ENCODE measurements around the gene DOCK2.
A peak's percentile ranks its signal among the peaks of the same experiment; 100 is the strongest.
"Not testable (repeated sequence)": the region's sequence is repeated elsewhere in the genome, so short reads cannot be mapped to it uniquely, and the experiment has no call there.

Gene DOCK2

DNA sequence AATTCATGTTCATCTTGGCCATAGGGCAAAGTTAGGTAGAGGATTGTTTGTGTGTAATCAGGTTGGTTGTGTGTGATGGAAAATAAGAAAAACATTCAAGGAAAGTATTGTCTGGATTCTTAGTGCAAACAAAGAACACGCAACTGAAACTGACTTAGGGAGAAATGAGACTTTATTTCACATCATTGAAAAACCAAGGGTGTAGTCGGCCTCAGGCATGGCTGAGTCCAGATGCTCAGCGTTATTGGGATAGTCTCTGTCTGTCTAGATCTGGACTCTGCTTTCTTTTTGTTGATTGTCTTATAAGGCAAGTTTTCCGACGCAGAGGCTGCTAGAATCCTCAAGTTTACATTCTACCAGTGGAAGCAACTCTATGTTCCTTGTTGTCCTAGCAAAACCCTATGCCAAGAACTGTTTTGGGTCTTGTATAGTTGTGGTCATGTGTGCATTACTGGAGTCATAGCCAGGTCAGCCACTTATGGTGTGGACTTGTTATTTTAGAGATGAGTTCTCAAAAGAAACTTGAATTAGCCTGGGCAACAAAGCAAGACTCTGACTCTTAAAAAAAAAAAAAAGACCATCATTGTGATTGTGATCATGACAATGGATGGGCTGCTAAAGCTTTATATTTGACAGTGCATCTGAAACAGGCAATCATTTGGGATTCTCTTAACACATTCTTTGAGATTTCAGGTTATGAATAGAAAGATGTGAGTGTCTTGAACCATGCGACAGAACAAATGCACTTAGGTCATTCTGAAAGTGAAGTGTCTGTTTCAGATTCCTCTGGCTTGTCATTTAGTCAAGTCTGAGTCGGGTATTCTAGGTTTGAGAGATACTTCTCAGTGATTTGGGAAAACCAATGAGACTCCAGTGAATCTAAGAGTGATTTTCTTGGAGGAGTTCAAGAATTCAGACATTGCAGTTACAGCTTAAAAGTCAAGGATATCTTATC, 82.6 kb downstream of the DOCK2 start:
- no peak for DNase-seq (ENCODE audit: low read depth)

DNA sequence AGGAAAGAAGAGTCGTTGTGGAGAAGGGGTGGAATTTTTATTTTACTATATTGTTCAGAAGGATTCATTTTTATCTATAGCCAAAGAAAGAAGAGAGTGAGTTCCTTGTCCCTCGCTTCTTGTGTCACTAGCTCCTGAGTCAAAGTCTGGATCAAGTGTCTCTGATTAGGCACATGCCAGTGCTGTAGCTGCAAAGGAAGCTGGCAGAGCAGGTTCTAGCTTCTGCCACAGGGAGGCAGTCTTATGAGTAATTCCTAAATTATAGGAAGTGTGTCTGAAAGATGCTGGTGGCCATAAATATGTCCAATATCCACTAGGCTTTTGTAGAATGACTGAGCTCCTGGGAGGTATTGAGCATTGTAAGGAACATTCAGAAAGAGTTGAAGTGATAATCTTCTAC, 84.7 kb downstream of the DOCK2 start:
- DNase-seq (ENCODE audit: low read depth), result no peak

DNA sequence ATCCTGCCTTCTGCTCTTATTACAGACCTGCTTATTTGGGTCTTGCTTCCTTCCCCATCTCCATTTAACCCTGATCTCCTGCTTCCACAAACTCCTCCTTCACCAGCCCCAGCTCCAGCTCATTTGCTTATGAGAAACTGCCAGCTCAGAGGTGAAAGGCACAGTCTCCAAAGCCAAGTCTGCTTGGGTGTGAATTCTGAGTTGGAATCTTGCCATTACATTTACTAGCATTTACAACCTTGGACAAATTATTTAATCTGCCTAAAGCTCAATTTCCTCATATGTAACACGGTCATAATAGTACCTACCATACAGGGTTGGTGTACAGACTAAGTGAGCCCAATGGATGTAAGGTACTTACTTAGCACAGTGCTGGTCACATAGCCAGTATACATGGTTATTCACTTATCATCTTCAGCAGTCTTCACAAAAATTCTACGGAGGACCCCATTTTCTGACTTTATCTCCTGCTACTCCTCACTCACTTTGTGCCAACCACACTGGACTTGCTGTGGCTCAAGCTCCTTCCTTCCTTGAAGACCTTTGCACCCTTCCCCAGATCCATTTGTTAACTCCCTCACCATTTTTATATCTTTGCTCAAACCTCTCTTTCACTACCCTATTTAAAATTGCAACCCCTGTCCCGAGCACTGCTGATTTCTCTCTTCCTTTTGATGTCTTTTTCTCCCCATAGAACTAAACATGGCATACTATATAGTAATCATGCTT, 86.2 kb downstream of the DOCK2 start:
- no peak for DNase-seq (ENCODE audit: low read depth)

DNA sequence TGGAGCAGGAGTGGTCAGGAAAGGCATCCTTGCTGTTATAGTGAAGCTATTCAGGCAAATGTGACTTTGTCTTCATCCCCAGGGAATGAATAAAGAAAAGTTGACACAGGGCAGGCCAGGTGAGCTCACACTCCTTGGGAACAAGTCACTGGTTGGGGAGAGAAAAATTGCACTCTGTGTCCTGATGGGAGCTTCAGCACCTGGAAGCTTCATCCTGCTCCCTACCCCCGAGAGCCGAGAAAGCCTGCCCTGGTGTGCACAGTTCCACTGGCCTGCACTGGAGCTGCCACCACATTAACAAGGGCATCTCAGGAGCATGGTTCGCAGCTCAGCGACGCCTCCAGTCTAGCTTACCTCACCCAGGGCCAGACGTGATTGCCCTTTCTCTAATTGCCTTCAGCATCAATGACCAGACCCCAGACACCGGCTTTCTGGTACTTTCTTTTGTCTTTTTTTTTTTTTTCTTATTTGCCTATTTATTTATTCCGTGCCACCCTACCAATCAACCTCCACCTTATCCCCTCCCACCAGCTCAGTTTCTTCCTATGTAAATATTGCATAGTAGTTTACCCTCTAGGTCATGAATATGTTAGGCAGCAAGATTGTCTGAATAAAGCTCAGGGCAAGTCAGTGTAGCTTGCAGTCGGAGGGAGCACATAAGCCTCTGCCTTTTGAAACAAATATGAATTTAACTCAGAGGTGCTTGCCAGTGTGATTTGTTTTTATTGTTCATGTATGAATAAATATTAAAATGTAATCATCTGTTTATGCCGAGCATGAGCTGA, 87.4 kb downstream of the DOCK2 start:
- DNase-seq (ENCODE audit: low read depth), result no peak

DNA sequence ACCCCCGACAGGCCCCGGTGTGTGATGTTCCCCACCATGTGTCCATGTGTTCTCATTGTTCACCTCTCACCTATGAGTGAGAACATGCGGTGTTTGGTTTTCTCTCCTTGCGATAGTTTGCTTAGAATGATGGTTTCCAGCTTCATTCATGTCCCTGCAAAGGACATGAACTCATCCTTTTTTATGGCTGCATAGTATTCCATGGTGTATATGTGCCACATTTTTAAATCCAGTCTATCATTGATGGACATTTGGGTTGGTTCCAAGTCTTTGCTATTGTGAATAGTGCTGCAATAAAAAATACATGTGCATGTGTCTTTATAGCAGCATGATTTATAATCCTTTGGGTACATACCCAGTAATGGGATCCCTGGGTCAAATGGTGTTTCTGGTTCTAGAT, 88.6 kb downstream of the DOCK2 start:
- DNase-seq (ENCODE audit: low read depth), result not testable (repeated sequence)

DNA sequence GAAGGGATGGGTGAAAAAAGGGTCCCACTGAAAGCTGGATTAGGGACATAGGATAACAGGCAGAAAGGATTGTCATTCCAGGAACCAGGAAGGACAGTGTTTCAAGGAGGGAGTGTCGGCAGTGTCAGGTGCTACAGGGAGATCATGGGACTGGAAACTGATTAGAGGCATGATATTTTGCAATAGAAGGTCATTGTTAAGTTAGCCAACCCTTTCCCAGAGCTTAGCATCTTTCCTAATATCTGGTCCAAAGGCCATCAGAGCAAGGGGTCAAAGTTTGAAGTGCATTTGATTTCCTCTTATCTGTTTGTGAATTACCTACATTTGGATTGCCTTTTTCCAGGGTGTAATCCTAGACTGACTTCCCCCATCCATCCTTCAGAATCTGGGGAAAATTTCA, 91.3 kb downstream of the DOCK2 start:
- DNase-seq (ENCODE audit: low read depth), result no peak

DNA sequence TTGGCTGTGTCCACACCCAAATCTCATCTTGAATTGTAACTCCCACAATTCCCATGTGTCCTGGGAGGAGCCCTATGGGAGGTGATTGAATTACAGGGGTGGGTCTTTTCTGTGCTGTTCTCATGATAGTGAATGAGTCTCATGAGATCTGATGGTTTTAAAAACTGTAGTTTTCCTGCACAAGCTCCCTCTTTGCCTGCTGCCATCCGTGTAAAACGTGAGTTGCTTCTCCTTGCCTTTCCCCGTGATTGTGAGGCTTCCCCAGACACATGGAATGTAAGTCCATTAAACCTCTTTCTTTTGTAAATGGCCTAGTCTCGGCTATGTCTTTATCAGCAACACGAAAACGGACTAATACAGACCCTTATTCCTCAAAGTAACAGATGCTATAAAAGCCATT, 94.1 kb downstream of the DOCK2 start:
- no peak for DNase-seq (ENCODE audit: low read depth)

DNA sequence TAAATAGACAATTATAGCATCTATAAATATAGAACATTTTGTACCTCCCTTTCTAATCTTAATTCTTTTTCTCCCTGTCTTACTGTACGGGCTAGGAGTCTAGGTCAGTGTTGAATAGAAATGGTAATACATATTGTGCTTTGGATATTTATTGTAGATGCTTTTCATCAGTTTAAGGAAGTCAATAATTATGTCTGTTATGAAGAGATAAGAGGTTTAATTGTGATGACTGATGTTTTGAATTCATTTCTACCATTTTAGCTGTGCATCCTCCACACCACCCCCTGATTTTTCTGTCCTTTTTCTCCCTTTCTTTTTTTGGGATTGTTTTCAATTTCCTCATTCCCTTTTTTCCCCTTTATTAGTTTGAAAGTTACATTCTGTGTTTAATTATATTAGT, 95.8 kb downstream of the DOCK2 start:
- DNase-seq (ENCODE audit: low read depth), result no peak

DNA sequence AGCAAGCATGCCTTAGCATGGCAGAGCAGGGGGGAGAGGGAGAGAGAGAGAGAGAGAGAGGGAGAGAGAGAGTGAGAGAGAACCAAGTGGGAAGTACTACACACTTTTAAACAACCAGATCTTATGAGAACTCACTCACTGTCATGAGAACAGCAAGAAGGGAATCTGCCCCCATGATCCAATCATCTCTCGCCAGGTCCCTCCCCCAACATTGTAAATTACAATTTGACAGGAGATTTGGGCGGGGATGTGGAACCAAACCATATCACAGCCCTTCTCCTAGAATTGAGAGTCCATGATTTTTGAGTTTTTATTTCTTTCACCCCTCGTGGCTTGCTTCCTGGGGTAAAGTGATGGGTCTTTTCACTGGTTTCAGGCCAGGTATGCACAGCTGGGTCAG, 98.8 kb downstream of the DOCK2 start:
- no peak for DNase-seq (ENCODE audit: low read depth)

DNA sequence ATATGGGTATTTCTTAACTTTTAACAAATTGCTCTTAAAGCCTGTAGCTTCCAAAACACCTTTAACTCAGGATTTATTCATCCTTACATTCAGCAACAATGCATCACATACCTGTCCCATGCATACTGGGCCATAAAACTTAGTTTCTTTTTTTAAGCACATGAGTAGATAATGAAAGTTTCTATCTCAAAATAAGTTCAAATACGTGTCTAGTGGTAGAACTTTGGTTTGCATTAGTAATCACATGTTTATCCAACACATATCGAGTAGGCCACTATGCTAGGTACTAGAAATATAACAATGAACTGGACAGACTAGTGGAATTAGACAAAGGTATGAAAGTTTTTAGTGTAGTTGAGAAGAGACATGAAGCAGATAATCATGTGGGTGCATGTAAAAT, 99.6 kb downstream of the DOCK2 start:
- DNase-seq (ENCODE audit: low read depth), result no peak

DNA sequence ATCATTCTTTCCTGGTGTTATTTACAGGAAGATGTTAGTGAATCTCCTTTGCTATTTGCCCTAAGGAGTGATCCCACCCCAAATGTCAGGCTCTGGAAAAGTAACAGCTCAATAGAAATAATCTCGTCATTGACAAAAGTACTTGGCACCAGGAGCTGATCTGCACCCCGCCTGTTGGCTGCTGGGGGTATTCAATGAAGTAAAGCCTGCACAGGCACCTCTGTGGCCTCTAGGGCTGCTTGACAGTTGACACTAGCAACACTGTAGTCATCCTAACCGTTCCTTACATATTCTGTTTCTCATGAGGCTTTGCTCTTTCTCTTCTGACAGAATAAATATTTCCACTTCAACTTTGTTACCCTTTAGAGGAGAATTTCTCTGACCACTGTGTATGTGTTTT, 103.4 kb downstream of the DOCK2 start:
- no peak for DNase-seq (ENCODE audit: low read depth)

DNA sequence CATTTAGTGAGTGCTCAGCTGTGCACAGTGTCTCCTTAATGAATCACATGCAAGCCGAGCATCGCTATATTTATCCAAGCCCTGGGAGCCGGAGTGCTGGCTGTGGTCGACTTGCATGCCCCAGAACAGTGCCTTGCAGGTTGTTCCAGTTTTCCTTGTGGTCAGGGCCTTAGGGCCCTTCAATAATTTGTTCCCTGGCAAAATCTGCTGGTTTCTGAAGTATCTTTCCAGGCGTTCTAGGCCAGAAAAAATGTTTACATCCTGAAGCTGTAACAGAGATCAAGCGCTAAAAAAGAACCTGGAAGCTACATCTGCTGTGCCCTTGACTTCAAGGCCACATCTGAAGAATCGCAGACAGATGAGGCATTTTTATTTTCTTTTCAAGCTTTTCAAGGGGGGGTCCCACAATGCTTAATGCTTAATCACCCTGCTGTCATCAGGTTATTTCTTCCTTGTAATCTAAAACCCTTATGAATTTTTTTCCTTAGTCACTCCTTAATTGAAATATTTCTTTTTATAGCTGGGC, 105.8 kb downstream of the DOCK2 start:
- DNase-seq (ENCODE audit: low read depth), result peak; percentile 84

DNA sequence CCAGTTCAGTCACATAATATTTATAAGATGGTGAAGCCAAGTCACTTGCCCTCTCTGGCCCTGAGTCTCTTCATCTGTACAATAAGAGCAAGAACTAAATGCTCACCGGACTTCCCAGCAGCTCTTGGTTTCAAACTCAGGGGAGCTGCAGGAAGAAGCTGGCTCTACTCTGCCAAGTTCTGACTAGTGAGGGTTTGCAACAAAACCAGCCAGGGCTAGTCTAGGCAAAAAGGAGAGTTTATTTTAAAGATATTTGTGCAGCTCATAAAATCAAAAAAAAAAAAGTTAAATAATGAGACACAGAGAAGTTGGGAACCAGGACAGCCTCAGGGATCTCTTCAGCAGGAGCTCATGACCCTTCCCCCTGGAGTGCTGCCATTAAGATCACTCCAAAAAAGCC, 107.3 kb downstream of the DOCK2 start:
- no peak for DNase-seq (ENCODE audit: low read depth)

DNA sequence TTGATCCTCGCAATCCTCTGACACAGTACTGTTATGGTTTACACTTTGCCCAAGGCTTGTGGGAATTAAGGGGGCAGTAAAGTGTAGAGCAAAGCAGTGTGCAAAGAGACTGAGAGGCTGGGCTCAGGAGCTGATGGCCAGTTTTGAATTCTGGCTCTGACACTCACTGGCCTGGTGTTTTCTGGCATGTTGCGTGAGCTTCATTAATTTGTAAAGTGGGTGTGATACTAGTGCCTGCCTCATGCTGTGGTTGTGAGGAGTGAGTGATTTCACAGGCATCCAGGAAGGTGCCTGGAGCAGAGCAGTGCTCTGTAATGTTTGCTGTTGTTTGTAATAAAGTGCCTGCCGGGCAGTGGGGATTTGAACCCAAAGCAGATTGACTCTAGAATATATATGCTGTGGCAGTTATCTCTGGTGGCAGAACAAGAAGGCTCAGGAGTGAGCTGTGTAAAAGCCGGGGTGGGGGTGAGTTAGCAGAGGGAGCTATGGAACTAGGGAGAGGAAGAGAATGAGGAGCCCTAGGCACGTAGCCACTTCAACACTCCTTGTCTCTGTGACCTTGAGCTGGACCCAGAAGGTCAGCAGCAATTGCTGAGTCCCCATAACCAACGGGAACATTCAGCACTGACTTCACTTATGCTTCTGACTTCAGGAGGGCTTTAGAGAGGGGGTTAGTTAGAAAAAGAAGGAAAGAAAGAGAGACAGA, 108.5 kb downstream of the DOCK2 start:
- peak; percentile 77 for DNase-seq (ENCODE audit: low read depth)

DNA sequence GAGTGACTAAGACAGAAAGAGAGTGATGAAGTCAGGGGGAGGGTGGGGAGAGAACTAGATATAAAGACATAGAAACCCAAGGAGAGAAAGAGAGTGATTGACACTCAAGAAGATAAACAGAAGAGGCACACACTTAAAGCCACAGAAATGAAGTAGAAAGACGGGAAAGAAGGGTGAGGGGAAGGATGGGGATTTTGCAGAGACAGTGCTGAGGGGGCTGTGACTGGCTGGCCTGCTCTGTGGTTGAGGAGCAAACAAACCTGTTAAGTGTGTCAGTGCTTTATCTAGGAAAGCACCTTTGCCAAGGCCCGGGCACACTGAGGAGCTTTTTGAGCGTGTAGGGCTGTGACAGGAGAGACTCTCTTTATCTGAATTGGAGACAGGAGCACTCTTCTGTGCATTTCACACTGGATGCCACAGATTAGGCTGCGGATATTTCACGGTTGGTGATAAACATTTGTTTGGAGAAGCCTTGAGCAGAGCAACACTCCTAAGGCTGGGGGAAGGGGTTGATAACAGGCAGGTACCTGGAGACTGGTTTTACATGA, 109.1 kb downstream of the DOCK2 start:
- DNase-seq (ENCODE audit: low read depth), result no peak

DNA sequence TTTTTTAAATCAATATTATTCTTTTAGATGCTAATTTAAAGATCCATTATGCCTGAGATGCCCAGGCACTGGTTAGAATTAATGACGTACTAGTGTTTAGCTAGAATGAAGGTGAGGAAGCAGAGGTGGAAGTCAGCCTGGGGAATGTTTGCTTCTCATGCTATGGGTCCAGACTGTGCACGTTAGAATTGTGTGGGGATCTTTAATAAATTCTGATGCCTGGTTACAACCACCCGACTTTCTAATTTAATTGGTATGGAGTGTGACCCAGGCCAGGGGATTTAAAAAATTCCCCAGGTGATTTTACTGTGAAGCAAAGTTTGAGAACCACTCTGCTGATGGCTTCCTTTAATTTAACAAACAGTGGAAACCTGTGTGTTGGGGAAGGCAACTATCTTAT, 111.1 kb downstream of the DOCK2 start:
- DNase-seq (ENCODE audit: low read depth), result no peak

DNA sequence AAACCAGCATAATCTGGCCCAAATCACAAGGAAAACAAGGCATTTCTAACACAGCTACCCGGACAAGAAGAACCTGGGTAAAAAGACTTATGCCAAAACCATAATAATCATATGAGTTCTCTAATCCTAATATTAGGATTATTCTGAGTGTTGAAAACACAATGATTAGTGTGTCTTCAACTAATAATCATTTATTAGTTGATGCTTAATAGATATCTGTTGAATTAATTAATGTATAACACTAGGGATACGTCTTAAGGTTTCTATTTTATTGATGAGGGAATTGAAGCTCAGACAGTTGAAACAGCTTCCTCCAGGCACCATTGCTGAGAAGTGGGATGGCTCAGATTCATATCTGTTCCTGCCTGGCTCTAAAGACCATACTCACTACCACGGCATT, 112.2 kb downstream of the DOCK2 start:
- no peak for DNase-seq (ENCODE audit: low read depth)

DNA sequence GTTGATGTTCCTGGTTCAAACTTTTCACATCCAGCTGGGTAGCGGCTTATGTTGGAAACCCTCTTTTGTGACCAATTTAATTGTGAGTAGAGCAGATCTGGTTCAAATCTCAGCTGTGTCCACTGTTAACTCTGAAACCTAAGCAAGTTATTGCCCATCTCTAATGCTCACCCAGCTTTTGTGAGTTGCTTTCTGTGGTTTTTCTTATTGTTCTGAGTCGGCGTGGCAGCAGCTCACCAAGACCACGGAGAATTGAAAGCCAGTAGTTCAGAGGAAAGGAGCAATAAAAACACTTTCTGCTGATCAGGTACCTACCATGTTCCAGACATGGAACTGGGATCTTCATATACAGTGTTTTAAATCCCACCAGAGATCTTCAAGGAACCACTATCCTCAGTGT, 114.4 kb downstream of the DOCK2 start:
- no peak for DNase-seq (ENCODE audit: low read depth)

DNA sequence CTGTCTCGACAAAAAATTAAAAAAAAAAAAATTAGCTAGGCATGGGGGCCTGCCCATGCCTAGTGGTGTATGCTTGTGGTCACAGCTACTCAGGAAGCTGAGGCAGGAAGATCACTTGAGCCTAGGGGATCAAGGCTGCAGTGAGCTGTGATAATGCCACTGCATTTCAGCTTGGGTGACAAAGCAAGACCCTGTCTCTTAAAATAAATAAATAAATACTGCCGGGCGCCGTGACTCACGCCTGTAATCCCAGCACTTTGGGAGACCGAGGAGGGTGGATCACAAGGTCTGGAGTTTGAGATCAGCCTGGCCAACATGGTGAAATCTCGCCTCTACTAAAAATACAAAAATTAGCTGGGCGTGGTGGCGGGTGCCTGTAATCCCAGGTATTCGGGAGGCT, 115.5 kb downstream of the DOCK2 start:
- DNase-seq (ENCODE audit: low read depth), result not testable (repeated sequence)

DNA sequence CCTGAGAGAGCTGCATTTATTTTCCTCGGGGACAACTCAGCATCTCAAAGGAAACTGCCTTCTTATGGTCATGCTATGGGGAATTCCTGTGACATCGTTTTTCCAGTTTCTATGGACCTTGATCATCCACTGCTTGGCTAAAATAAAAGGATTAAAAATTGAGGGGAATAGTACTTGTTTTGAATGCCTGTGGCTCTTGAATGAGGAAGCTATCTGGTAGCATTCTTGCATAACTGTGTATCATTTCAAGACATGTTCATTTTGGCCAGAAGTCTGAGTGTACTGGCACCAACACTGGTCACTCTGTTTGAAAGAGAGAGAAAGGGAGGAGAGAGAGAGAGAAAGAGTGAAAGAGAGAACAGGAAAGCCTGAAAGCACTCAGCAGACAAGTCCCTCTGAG, 116.7 kb downstream of the DOCK2 start:
- DNase-seq (ENCODE audit: low read depth), result peak; percentile 62

DNA sequence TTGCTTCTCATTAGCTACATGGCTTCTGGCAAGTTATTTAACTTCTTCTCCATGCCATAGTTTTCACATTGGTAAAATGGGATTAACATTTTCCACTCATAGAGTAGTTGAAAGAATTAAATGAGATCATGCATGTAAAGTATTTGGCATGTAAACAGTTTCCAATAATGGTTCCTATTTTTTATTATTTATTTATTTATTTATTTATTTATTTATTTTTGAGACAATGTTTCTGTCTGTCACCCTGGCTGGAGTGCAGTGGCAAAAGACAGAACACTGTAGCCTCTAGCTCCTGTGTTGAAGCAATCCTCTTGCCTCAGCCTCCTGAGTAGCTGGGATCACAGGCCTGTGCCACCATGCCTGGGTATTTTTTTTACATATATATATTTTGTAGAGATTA, 117.7 kb downstream of the DOCK2 start:
- DNase-seq (ENCODE audit: low read depth), result no peak

Measured in GM04504 (cell line).